Brain pericyte (primary cell): Measurements from ENCODE around the gene C4A.
"Not testable (repeated sequence)": the region's sequence is repeated elsewhere in the genome, so short reads cannot be mapped to it uniquely, and the experiment has no call there.

ENCODE experiments used
- DNase-seq: peaks from one replicate; pipeline ENCODE4 v3.0.0-alpha.2; 2012; ENCODE audit warnings: low read depth, low spot score

Gene C4A

DNA sequence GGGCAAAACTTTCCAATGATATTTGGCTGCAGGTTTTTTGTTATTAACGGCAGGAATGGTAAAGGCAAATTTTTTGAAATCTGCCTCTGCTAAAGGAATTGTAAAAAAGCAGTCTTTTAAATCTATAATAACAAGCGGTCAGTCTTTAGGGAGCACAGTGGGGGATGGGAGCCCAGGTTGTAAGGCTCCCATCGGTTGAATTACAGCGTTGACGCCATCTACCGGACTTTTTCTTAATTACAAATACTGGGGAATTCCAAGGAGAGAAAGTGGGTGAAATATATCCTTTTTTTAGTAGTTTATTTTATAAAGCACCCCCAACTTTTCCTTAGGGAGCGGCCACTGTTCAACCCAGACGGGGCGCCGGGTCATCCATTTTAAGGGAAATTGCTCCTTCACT is 40.2 kb downstream of the C4A start:
- DNase-seq = not testable (repeated sequence)

DNA sequence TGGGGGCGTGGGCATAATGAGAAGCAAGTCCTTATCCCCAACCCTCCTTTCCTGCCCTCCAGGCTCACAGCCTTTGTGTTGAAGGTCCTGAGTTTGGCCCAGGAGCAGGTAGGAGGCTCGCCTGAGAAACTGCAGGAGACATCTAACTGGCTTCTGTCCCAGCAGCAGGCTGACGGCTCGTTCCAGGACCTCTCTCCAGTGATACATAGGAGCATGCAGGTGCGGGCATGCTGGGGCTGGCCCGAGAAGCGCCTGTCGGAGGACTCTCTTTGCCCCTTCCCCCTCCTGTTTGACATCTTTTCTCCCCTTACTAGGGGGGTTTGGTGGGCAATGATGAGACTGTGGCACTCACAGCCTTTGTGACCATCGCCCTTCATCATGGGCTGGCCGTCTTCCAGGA is 46.8 kb downstream of the C4A start:
- not testable (repeated sequence) for DNase-seq

DNA sequence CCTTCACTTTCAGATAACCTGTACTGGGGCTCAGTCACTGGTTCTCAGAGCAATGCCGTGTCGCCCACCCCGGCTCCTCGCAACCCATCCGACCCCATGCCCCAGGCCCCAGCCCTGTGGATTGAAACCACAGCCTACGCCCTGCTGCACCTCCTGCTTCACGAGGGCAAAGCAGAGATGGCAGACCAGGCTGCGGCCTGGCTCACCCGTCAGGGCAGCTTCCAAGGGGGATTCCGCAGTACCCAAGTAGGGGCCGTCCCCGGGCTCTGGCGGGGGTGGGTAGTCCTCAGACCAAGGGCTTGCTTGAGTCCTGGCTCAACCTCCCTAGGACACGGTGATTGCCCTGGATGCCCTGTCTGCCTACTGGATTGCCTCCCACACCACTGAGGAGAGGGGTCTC is 47.7 kb downstream of the C4A start:
- DNase-seq = not testable (repeated sequence)

DNA sequence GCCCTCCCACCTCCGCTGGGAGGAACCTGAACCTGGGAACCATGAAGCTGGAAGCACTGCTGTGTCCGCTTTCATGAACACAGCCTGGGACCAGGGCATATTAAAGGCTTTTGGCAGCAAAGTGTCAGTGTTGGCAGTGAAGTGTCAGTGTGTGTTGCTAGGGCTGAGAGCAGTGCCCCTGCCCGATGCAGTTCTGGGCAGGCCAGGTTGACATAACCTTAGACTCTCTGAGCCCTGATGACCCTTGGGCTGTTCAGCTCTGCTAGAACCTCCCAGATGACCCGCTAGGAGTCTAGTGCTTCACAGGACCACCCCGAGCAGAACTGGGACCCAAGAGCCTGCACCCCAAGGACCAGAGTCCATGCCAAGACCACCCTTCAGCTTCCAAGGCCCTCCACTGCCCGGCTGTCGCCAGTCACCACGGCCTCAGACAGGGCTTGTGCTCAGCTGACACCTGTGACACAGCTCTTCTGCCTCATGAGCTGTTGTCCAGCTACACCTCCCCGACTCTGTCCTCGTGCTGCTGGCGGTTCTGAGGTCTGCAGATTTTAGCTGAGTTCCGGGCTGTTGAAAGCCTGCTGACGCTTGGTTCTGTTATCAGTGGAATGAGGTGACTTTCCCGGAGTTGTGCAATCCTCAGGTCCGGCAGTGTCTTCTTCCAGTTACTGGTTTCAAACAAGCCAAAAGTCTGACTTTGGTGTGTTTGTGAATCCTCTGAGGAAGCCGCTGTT is 53.6 kb downstream of the C4A start:
- DNase-seq = not testable (repeated sequence)

DNA sequence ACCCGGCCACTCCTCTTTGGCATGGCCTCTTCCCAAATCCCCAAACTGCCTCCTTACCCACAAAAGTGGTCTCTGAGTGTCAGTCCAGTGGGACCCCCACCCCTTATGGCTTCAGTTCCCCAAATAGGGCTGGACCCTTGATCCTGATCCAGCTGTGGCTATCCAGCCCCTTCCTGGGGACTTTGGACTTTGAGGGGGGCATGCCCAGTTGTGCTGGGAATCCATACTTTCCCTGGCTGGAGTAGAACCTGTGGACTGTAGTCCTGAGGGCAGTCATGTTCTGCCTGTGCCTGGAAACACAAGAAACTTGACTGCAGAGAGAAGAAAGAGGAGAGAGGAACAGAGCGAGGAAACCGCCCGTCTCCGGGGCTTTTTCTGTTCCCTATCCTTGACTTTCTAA is 55.3 kb downstream of the C4A start:
- DNase-seq = not testable (repeated sequence)

DNA sequence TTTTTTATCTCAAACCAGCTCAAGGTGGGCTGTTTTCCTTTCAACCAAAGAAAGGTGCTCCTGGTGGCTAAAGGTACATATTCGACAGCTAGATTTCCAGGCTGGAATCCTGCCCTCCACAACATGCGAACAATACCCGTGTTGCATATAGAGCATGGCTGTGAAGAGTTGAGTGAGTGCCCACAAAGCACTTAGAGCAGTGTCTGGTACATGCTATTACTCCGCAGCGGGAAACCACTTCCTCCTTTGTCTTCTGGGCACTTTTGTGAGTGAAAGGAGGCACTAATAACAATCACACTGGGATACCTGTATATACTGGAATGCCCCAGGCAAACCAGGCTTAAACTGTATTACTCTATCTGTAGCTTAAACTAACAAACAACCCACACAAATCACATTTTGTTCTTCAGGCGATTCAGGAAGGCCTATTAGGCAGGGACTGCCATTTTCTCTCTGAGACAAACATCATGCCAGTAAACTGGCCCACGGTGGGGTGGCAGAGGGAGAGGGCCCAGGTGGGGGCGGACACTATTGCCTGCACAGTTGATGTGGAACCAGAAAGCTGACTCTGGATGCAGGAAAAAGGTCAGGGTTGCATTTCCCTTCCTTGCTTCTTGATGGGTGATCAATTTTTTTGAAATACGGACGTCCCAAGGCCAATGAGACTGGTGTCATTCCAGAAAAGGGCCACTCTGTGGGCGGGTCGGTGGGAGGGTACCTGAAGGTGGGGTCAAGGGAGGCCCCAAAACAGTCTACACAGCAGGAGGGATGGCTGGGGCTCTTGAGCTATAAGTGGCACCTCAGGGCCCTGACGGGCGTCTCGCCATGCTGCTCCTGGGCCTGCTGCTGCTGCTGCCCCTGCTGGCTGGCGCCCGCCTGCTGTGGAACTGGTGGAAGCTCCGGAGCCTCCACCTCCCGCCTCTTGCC is 56.0 kb downstream of the C4A start, which contains the start of gene CYP21A2:
Gene CYP21A2 (plus strand): TSS at position 818 of the 927 bp plus-strand sequence. CDS start 8 bp downstream, at position 826.
- not testable (repeated sequence) for DNase-seq

DNA sequence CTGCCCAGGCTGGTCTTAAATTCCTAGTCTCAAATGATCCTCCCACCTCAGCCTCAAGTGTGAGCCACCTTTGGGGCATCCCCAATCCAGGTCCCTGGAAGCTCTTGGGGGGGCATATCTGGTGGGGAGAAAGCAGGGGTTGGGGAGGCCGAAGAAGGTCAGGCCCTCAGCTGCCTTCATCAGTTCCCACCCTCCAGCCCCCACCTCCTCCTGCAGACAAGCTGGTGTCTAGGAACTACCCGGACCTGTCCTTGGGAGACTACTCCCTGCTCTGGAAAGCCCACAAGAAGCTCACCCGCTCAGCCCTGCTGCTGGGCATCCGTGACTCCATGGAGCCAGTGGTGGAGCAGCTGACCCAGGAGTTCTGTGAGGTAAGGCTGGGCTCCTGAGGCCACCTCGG is 57.0 kb downstream of the C4A start:
- not testable (repeated sequence) for DNase-seq

DNA sequence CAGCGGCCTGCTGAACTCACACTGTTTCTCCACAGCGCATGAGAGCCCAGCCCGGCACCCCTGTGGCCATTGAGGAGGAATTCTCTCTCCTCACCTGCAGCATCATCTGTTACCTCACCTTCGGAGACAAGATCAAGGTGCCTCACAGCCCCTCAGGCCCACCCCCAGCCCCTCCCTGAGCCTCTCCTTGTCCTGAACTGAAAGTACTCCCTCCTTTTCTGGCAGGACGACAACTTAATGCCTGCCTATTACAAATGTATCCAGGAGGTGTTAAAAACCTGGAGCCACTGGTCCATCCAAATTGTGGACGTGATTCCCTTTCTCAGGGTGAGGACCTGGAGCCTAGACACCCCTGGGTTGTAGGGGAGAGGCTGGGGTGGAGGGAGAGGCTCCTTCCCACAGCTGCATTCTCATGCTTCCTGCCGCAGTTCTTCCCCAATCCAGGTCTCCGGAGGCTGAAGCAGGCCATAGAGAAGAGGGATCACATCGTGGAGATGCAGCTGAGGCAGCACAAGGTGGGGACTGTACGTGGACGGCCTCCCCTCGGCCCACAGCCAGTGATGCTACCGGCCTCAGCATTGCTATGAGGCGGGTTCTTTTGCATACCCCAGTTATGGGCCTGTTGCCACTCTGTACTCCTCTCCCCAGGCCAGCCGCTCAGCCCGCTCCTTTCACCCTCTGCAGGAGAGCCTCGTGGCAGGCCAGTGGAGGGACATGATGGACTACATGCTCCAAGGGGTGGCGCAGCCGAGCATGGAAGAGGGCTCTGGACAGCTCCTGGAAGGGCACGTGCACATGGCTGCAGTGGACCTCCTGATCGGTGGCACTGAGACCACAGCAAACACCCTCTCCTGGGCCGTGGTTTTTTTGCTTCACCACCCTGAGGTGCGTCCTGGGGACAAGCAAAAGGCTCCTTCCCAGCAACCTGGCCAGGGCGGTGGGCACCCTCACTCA is 57.7 kb downstream of the C4A start:
- not testable (repeated sequence) for DNase-seq

DNA sequence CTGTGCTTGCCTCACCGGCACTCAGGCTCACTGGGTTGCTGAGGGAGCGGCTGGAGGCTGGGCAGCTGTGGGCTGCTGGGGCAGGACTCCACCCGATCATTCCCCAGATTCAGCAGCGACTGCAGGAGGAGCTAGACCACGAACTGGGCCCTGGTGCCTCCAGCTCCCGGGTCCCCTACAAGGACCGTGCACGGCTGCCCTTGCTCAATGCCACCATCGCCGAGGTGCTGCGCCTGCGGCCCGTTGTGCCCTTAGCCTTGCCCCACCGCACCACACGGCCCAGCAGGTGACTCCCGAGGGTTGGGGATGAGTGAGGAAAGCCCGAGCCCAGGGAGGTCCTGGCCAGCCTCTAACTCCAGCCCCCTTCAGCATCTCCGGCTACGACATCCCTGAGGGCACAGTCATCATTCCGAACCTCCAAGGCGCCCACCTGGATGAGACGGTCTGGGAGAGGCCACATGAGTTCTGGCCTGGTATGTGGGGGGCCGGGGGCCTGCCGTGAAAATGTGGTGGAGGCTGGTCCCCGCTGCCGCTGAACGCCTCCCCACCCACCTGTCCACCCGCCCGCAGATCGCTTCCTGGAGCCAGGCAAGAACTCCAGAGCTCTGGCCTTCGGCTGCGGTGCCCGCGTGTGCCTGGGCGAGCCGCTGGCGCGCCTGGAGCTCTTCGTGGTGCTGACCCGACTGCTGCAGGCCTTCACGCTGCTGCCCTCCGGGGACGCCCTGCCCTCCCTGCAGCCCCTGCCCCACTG is 58.6 kb downstream of the C4A start:
- not testable (repeated sequence) for DNase-seq

DNA sequence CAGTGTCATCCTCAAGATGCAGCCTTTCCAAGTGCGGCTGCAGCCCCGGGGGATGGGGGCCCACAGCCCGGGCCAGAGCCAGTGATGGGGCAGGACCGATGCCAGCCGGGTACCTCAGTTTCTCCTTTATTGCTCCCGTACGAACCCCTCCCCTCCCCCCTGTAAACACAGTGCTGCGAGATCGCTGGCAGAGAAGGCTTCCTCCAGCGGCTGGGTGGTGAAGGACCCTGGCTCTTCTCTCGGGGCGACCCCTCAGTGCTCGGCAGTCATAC is 59.1 kb downstream of the C4A start:
- DNase-seq = not testable (repeated sequence)

DNA sequence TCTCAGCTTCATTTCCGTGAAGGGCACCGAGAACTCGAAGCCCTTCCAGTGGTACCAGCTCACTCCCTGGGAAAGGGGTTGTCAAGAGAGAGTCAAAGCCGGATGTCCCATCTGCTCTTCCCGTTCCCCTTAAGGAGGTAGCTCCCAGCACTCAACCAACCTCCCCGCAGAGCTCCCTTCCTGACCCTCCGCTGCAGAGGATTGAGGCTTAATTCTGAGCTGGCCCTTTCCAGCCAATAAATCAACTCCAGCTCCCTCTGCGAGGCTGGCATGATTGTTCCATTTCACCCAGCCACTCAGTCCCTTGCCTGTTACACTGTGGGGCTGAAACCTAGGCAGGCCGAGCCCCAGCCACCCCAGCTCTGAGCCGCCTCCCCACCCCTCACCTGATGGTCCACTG is 59.5 kb downstream of the C4A start:
- not testable (repeated sequence) for DNase-seq

DNA sequence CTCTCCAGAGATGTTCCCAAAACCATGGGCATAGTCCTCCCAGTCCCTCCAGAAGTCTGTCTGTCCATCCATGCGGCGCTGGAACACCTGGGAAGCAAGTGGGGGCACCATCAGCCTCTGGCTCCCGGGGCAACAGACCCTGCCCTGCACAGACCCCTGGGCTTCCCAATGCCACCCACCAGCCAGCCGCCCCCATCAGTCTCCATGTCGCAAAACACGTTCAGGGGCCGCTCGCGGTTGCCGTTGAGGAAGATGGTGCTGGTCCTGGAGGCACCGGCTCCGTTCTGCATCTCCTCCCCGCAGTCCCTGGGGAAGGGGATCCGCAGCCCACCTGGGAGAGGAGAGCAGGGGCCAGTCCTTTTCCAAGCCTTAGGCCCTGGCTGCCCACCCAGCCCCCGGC is 60.4 kb downstream of the C4A start:
- not testable (repeated sequence) for DNase-seq

DNA sequence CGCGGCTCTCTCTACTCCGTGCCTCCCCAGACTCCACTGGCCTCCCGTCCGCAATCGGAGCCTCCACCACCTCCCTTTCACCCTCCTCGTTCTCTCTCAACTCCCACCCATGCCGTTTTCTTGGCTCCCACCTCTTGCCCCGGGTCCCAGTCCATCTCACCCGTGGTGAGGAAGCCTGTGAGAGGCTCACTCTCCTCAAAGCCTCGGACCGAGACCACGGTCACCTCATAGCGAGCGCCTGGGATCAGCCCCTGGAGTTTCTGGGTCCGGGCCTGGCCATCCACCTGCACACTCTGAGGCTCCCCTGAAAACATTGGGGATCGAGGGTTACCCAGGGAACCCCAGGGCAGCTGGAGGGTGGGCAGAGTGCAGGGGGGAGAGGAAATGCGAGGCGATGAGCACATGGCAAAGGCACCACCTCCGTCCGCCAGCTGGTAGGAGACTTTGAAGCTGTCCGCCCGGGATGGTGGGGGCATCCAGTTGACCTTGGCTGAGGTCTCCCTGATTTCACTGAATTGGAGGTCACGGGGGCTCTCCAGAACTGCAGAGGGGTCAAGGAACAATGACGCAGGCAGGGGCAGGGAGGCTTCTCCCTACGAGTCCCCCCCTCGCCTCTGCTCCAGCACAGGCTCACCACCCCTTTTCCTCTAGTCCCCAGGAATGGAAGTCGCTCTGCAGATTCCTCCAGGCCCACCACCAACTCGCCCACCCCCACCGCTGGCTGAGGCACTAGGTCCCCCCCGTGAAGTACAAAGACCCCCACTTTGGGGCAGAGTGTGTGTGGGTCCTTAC is 61.9 kb downstream of the C4A start:
- DNase-seq = not testable (repeated sequence)

DNA sequence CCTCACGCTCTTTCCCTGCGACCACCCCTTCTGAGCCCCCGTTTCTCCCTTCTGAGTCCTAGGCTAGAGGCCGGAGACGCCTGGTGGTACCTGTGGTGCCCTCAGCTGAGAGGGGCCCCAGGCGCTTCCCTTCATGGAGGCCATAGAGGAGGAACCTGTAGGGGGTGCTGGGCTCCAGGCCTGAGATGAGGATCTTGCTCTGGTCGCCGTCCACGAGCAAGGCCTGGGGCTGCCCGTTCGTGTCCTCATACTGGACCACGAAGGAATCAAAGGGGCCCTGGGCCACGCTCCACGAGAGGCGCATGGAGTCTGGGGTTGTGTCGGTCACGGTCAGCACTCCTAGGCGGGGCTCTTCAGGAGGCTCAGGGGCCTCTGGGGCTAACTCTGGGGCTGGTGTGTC is 63.1 kb downstream of the C4A start:
- not testable (repeated sequence) for DNase-seq

DNA sequence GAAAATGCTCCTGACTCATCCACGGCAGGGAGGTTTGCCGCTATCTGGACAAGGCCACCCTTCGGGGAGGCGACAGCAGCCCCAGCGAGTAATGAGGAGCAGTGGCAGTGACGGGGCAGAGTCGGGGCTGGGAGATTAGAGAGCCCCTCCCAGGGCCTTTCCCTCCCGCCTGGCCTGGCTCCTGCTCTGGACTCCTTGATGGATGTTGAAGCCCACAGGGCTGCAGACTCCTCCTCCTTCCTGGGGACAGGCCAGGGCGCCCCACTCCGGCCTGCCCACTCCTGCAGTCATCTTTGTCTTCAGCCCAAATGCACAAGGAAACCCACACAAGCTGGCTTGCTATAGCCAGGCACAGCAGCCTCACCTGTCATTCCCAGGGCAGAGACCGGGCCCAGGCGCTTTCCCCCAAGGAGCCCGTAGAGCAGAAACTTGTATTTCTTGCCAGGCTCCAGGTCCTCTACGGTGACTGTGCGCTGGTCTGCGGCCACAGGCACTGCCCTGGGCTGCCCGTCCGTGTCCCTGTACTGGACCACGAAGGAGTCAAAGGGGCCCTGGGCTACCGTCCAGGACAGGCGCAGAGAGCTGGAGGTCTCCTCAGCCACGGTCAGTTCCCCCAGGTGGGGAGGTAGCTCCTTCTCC is 64.1 kb downstream of the C4A start:
- DNase-seq = no peak

DNA sequence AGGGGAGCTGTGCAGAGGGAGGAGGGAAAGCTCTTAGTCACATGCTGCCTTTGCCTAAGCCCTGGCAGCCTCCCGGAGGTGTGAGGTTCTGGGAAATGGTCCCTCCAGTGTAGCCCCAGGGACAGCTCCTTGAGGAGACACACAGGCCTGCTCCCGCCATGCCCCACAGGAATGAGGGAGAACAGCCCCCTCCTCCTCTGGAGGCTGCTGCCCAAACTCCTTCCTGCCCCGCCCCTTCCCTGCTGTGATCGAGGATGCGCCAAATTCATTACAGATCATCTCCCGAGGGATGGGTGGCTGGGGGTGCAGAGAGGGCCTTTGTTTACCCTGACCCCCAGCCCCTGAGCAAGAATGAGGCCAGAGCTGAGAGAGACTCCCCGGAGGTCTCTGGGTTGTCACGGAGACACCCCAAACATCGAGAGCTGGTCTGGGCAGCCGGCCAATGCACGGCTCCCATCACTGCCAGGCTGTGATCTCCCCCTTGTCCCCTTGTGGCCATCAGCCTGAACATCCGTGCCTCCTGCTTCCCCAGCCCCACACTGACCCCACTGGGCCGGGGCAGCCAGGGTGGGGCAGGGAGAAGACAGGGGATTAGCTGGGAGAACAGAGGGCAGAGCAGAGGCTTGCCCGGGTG is 64.7 kb downstream of the C4A start:
- DNase-seq = peak; percentile 22

DNA sequence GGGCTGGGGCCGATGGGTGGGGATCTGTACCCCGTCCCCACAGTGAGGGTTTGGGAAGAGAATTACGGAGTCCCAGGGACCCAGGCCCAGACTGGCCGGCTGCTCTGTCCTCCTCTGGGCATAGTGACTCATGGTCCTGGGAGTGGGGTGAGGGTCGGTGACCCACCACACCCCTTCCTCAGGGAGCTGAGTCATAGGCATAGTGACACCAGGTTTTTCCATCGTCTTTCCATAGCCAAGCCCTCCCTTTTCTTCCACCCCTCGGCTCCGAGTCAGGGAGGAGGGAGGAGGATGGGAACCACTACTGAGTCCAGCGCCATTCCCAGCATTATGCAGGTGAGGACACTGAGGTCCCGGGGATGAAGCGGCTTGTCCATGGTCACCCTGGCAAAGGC is 65.2 kb downstream of the C4A start:
- no peak for DNase-seq

DNA sequence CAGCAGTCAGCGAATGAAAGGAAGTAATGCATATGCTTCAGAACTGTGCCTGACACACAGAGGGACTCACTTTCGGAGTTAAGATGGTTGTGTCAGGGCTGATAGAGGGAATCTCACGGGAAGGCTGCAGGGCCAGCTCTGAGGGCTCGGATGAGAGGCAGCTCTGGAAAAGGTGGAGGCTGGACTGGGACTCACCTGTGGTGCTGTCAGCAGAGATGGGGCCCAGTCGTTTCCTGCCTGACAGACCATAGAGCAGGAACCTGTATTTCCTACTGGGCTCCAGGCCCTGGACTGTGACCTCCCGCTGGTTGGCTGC is 65.6 kb downstream of the C4A start:
- no peak for DNase-seq
